Brain microvascular endothelial cell (primary cell): ENCODE results near the gene ADGRD1.

Experiments
- DNase-seq: peaks from one replicate; pipeline ENCODE4 v3.0.0-alpha.2; 2020
- H3K27ac ChIP-seq: fragments of 250-450 bp; sonication (Bioruptor Pico); 2 replicates; pipeline ENCODE4 v1.5.1; 2020; ENCODE audit warnings: mild to moderate bottlenecking, moderate library complexity
- H3K27me3 ChIP-seq: fragments of 250-450 bp; sonication (Bioruptor Pico); replicated peaks from 2 replicates; pipeline ENCODE4 v1.5.1; 2020; ENCODE audit warnings: mild to moderate bottlenecking
- H3K36me3 ChIP-seq: fragments of 250-450 bp; sonication (Bioruptor Pico); replicated peaks from 2 replicates; pipeline ENCODE4 v1.5.1; 2020; ENCODE audit warnings: mild to moderate bottlenecking
- H3K4me3 ChIP-seq: 2 replicates; pipeline ENCODE4 v1.5.1; 2011; ENCODE audit warnings: low read depth, mild to moderate bottlenecking, control low read depth, low read length, moderate library complexity
- in situ Hi-C: cut with HindIII; loops from 2 replicates; pipeline ENCODE4 v1.10.0; 2017; ENCODE audit warnings: low sequenced_read_pairs, low pct_ligation_motif_present
- TF ChIP-seq, protein P1 (sequence below): IDR thresholded peaks from 2 replicates; pipeline ENCODE4 v1.5.1; 2011; ENCODE audit warnings: low read depth, mild to moderate bottlenecking, moderate library complexity, low read length, control low read depth, inconsistent platforms; ENCODE audit errors: missing control alignments

The ADGRD1 gene

DNA sequence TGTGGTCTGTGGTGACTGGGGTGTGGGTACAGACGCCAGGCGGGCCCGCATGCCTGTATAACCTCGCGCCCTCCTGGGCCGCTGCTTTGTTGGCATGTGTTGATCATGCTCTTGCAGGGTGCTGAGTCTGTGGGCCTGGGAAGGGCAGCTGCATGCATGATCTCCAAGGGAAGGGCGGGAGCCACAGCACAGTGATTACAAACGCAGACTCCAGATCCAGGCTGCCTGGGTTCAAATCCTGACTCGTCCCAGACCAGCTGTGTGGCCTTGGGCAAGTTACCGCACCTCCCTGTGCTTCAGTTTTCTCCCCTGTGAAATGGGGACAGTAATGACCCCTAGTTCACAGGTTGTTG is 24.0 kb downstream of the ADGRD1 start:
- Histone ChIP-seq H3K4me3 (no peak overlapping the region), H3K36me3 (no peaks in the 10 kb centered on the region), H3K27me3 (no peaks in the 10 kb centered on the region), H3K27ac (no peak overlapping the region)
- no peak for DNase-seq
- in situ Hi-C loops = no loop called here
- TF ChIP-seq, protein P1, sequence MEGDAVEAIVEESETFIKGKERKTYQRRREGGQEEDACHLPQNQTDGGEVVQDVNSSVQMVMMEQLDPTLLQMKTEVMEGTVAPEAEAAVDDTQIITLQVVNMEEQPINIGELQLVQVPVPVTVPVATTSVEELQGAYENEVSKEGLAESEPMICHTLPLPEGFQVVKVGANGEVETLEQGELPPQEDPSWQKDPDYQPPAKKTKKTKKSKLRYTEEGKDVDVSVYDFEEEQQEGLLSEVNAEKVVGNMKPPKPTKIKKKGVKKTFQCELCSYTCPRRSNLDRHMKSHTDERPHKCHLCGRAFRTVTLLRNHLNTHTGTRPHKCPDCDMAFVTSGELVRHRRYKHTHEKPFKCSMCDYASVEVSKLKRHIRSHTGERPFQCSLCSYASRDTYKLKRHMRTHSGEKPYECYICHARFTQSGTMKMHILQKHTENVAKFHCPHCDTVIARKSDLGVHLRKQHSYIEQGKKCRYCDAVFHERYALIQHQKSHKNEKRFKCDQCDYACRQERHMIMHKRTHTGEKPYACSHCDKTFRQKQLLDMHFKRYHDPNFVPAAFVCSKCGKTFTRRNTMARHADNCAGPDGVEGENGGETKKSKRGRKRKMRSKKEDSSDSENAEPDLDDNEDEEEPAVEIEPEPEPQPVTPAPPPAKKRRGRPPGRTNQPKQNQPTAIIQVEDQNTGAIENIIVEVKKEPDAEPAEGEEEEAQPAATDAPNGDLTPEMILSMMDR = no peak

DNA sequence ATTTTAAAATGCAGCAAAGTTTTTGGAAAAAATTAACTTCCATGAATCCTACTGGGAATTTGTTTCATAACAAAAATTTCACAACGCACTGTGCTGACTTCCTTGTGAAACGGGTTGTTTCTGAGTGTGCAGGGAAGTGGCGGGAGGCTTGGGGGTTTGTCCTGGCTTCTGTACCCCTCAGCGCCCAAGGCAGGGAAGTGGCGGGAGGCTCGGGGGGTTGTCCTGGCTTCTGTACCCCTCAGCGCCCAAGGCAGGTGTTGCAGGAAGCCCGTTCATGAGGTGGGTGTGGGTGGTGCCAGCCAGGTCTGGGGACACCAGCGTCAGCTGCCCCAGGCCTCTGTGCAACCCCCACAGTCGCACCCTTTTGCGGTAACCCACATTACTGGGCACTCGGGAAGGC is 25.1 kb downstream of the ADGRD1 start:
- H3K27ac ChIP-seq = no peak overlapping the region
- H3K27me3 ChIP-seq = no peaks in the 10 kb centered on the region
- no peak for DNase-seq
- in situ Hi-C loops = no loop called here
- no peaks in the 10 kb centered on the region for H3K36me3 ChIP-seq
- H3K4me3 ChIP-seq = no peak overlapping the region
- TF ChIP-seq, protein P1 = no peak

DNA sequence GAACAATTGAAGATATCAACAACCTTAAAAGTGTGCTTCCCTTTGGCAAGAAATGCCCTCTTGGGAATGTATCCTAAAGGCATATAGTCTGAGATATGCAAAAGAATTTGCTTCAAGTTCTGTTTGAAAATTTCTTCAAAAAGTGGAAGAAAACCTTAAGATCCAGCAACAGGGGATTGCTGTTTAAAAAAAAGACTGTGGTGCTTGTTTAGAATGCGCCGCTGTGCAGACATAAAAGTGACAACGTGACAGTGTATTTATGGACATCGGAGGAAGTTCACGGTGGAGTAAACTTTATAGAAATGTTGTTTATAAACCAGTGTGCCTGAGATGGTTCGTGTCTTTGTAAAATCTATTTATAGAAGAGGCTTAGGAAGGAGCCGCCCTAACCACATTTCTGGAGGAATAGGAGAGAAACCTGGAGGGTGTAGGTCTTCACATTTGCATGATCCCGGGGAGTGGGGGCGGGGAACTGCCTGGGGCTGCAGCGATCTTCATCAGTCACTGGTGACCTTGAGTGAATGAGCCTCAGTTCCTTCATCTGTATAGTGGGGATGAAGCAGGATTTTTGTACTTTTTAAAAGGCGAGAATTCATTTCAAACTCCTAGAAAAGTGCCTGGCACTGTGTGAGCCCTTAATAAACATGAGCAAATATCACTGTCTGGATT is 27.5 kb downstream of the ADGRD1 start:
- Histone ChIP-seq H3K27me3 (no peaks in the 10 kb centered on the region), H3K36me3 (no peaks in the 10 kb centered on the region), H3K4me3 (no peak overlapping the region), H3K27ac (no peak overlapping the region)
- in situ Hi-C loops = no loop called here
- TF ChIP-seq, protein P1 = no peak
- DNase-seq = no peak

DNA sequence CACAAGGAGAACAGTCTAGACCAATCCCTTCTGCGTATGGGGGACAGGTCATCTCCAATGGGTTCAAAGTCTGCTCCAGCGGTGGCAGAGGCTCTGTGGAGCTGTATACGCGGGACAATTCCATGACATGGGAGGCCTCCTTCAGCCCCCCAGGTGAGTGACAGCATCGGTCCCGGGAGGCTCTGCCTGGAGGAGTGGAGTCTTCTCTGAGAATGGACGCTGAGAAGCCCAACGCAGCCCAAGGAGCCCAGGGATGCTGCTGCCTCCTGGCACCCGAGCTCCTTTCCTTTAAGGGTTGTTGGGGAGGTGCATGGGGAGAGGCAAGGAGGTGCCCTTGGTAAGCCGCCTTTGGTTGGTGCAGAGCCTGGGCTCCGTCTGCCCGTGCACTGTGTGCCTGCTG is 28.2 kb downstream of the ADGRD1 start:
- no peak overlapping the region for H3K4me3 ChIP-seq
- H3K36me3 ChIP-seq = no peaks in the 10 kb centered on the region
- in situ Hi-C loops = no loop called here
- no peak overlapping the region for H3K27ac ChIP-seq
- no peak for DNase-seq
- TF ChIP-seq, protein P1 = no peak
- no peaks in the 10 kb centered on the region for H3K27me3 ChIP-seq

DNA sequence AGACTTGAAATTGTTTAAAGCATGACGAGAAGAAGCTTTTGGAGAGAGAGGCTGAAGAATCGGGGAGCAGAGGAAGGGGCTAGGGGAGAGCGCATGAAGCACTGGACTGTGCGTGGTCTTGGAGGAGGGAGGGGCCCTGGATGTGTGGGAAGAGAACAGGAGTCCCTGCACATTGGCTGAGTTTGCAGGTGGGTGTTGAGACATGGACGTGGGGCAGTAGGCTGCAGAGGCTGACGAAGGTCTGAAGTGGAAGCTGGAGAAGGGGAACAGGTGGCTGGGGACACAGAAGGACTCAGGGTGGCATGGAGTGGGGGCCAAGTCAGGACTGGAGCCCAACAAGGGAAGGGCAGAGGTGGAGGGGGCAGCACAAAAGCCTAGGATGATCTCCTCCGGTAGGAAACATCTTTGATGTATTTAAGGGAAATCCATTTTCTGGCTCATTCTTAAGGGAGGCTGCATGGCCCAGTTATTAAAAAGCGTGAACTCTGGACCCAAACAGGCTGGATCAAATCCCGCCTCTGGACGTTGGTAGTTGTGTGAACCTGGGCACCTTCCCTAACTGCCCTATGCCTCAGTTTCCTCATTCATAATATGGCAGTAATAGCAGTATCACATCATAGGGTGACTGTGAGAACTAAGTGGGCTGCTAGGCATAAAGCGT is 29.0 kb downstream of the ADGRD1 start:
- Histone ChIP-seq H3K27me3 (no peaks in the 10 kb centered on the region), H3K27ac (no peak overlapping the region), H3K4me3 (no peak overlapping the region), H3K36me3 (no peaks in the 10 kb centered on the region)
- in situ Hi-C loops = no loop called here
- no peak for DNase-seq
- TF ChIP-seq, protein P1 = no peak
